Neural cell (in vitro differentiated cells): ENCODE data around the gene PITPNB.

Source experiments
- TF ChIP-seq, protein P1 (sequence below): fragments of 450-650 bp; IDR thresholded peaks from 2 replicates; pipeline ENCODE4 v1.5.1; 2014; ENCODE audit warnings: antibody characterized with exemption, mild to moderate bottlenecking, moderate library complexity; ENCODE audit not compliant: poor library complexity, severe bottlenecking
- TF ChIP-seq, protein P2 (sequence below): IDR thresholded peaks from 2 replicates; pipeline ENCODE4 v1.6.1; 2012; ENCODE audit warnings: borderline replicate concordance

DNA sequence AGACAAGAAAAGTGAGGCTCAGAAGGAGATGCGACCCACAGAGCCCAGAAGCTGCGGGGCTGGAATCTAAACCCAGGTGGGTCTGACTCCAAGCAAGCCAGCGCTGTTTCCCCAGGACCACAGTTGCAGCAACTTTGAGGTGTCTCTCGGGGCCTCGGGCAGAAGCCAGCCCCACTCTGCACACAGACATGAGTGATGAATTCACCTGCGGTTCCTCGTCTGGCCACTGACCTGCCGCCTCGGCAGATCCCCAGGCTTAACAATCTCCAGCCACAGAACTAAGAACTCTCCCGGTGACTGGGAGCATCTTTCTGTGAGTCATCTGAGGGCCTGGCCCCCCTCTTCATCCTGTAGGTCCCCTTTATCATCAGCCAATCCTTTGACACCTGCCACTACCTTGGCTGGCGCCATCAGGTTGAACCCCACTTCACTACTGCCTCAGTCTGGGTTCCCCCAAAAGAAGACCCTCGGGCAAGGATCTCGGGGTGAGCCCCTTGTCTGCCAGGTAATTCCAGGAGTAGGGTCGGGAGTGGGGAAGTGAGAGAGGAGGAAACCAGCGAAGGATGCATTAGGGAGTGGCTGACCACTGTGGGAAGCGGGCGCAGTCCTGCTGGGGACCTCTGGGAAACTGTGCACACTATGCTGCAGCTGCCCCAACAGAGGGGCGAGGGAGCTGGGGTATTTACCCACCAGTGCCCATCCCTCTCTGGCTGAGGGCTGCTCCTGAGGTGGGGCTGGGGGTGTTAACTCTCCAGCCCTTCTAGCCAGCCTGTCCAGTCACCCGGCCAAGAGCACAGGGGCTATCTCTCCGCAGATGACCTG lies 84.5 kb downstream of the PITPNB start:
- TF ChIP-seq, protein P1, sequence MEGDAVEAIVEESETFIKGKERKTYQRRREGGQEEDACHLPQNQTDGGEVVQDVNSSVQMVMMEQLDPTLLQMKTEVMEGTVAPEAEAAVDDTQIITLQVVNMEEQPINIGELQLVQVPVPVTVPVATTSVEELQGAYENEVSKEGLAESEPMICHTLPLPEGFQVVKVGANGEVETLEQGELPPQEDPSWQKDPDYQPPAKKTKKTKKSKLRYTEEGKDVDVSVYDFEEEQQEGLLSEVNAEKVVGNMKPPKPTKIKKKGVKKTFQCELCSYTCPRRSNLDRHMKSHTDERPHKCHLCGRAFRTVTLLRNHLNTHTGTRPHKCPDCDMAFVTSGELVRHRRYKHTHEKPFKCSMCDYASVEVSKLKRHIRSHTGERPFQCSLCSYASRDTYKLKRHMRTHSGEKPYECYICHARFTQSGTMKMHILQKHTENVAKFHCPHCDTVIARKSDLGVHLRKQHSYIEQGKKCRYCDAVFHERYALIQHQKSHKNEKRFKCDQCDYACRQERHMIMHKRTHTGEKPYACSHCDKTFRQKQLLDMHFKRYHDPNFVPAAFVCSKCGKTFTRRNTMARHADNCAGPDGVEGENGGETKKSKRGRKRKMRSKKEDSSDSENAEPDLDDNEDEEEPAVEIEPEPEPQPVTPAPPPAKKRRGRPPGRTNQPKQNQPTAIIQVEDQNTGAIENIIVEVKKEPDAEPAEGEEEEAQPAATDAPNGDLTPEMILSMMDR: no peak
- TF ChIP-seq, protein P2, sequence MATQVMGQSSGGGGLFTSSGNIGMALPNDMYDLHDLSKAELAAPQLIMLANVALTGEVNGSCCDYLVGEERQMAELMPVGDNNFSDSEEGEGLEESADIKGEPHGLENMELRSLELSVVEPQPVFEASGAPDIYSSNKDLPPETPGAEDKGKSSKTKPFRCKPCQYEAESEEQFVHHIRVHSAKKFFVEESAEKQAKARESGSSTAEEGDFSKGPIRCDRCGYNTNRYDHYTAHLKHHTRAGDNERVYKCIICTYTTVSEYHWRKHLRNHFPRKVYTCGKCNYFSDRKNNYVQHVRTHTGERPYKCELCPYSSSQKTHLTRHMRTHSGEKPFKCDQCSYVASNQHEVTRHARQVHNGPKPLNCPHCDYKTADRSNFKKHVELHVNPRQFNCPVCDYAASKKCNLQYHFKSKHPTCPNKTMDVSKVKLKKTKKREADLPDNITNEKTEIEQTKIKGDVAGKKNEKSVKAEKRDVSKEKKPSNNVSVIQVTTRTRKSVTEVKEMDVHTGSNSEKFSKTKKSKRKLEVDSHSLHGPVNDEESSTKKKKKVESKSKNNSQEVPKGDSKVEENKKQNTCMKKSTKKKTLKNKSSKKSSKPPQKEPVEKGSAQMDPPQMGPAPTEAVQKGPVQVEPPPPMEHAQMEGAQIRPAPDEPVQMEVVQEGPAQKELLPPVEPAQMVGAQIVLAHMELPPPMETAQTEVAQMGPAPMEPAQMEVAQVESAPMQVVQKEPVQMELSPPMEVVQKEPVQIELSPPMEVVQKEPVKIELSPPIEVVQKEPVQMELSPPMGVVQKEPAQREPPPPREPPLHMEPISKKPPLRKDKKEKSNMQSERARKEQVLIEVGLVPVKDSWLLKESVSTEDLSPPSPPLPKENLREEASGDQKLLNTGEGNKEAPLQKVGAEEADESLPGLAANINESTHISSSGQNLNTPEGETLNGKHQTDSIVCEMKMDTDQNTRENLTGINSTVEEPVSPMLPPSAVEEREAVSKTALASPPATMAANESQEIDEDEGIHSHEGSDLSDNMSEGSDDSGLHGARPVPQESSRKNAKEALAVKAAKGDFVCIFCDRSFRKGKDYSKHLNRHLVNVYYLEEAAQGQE: no peak
